Tibial nerve (tissue), 4 donors: Measurements from ENCODE around the gene ATF7. TPM values are rescaled to one million over a fixed set of nuclear protein-coding genes. Genes with fewer than 3 reads are reported as not detected.
"Not testable (repeated sequence)": the region's sequence is repeated elsewhere in the genome, so short reads cannot be mapped to it uniquely, and the experiment has no call there.

ENCODE experiments used
- DNase-seq, 2 donors: peaks; one replicate each; pipeline ENCODE4 v3.0.0-alpha.2; 2019; ENCODE audit warnings: low spot score in 2 of 2
- H3K27ac ChIP-seq, 4 donors: fragments of 200-600 bp; sonication (generic) in 3 of 4; one replicate each; pipeline ENCODE4 v1.5.1; 2017 to 2019; ENCODE audit warnings: mild to moderate bottlenecking in 1 of 4
- H3K27me3 ChIP-seq, 2 donors: fragments of 200-600 bp; sonication (generic) in 1 of 2; one replicate each; pipeline versions ENCODE4 v1.5.1 to v1.6.0; 2017 to 2019
- H3K36me3 ChIP-seq, 3 donors: fragments of 200-600 bp; sonication (generic); one replicate each; pipeline ENCODE4 v1.5.1; 2018 to 2019
- H3K4me1 ChIP-seq, 4 donors: fragments of 200-600 bp; sonication (generic) in 3 of 4; one replicate each; pipeline ENCODE4 v1.5.1; 2017 to 2019
- H3K4me3 ChIP-seq, 4 donors: fragments of 200-600 bp; sonication (generic) in 3 of 4; one replicate each; pipeline ENCODE4 v1.5.1; 2017 to 2019; ENCODE audit warnings: mild to moderate bottlenecking in 1 of 4, moderate library complexity in 1 of 4
- H3K9me3 ChIP-seq, 4 donors: fragments of 200-600 bp; sonication (generic) in 3 of 4; one replicate each; pipeline ENCODE4 v1.5.1; 2017 to 2019
- EP300 ChIP-seq, 2 donors: sonication (generic); formaldehyde crosslinking; IDR thresholded peaks; one replicate each; pipeline ENCODE4 v1.6.1; 2017; ENCODE audit warnings: antibody characterized with exemption in 2 of 2, mild to moderate bottlenecking in 1 of 2
- POLR2A ChIP-seq, 2 donors: fragments of 450-650 bp; IDR thresholded peaks; one replicate each; pipeline ENCODE4 v1.6.1; 2017; ENCODE audit warnings: antibody characterized with exemption in 2 of 2, mild to moderate bottlenecking in 2 of 2, moderate library complexity in 2 of 2
- WGBS, 2 donors: methylation state at CpG; one replicate each; pipeline ENCODE4 v1.1.5; 2018; 5-methylcytosine and 5-hydroxymethylcytosine counted together
- total RNA-seq, 4 donors: library from RNA; depleted of rRNA; stranded (reverse); fragments of >200 nt; gene quantifications; one replicate each; pipeline ENCODE4 v1.1.0, GENCODE V29; 2016
- TF ChIP-seq, protein P1 (sequence below), 5 experiments: fragments of 200-600 bp in 3 of 5; fragments of 450-650 bp in 2 of 5; sonication (generic) in 3 of 5; IDR thresholded peaks; one replicate each; pipeline ENCODE4 v1.5.1; 2016 to 2019; ENCODE audit warnings: antibody characterized with exemption in 5 of 5, mild to moderate bottlenecking in 3 of 5, moderate library complexity in 2 of 5

The ATF7 gene
- total RNA-seq, 4 donors from 2014 or later, result 30.1 to 47.9 (median 34.4) TPM

DNA sequence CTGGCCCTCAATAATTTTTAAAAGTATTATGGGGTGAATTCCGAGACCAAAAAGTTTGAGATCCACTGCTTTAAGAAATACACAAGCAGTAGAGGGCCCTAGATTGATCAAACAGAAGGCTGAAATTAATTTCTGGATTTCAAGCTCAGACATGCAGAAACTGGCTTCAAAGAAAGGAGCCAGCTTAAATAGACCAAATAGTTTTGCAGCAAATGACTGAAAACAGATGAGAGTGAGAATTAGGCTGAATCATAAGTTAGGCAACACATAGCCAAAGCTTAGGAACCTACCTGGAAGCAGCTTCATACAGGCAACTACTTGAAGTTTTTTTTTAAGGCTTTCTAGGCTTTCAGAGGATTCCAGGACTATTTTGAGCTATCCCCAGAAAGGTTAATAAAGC, 12.4 kb downstream of the ATF7 start:
- Histone ChIP-seq H3K4me1 (peaks cover 0 to 51% (median 11%) of the 10 kb centered on the region in 4 donors), H3K36me3 (peaks cover 0 to 15% (median 0%) of the 10 kb centered on the region in 3 donors)
- no peak for TF ChIP-seq EP300 (IDR thresholded peaks at IDR 0.05)
- TF ChIP-seq POLR2A (IDR thresholded peaks at IDR 0.05), result no peak

GRCh38 chr12:53612978-53613377, 13.2 kb downstream of the ATF7 start:
- Histone ChIP-seq H3K27me3 (no peaks in the 10 kb centered on the region), H3K27ac (no peak overlapping the region), H3K36me3 (peaks cover 0 to 17% (median 0%) of the 10 kb centered on the region in 3 donors), H3K9me3 (no peaks in the 10 kb centered on the region), H3K4me3 (no peak overlapping the region), H3K4me1 (peaks cover 0 to 44% (median 9%) of the 10 kb centered on the region in 4 donors)
- WGBS, 2 donors, result 59 to 71% methylated on average over 2 of the region's 2 CpGs
- no peak for TF ChIP-seq POLR2A (IDR thresholded peaks at IDR 0.05)
- no peak for TF ChIP-seq EP300 (IDR thresholded peaks at IDR 0.05)
- TF ChIP-seq, protein P1, sequence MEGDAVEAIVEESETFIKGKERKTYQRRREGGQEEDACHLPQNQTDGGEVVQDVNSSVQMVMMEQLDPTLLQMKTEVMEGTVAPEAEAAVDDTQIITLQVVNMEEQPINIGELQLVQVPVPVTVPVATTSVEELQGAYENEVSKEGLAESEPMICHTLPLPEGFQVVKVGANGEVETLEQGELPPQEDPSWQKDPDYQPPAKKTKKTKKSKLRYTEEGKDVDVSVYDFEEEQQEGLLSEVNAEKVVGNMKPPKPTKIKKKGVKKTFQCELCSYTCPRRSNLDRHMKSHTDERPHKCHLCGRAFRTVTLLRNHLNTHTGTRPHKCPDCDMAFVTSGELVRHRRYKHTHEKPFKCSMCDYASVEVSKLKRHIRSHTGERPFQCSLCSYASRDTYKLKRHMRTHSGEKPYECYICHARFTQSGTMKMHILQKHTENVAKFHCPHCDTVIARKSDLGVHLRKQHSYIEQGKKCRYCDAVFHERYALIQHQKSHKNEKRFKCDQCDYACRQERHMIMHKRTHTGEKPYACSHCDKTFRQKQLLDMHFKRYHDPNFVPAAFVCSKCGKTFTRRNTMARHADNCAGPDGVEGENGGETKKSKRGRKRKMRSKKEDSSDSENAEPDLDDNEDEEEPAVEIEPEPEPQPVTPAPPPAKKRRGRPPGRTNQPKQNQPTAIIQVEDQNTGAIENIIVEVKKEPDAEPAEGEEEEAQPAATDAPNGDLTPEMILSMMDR (IDR thresholded peaks at IDR 0.05), result no peak
- DNase-seq, result no peak

More for the DNA sequence above, 12.4 kb downstream of the ATF7 start:
- WGBS, 2 donors, result 76% methylated on average over 1 of the region's 1 CpG
- H3K27ac ChIP-seq, result no peak overlapping the region
- no peaks in the 10 kb centered on the region for H3K27me3 ChIP-seq
- no peak for DNase-seq
- H3K4me3 ChIP-seq, result no peak overlapping the region
- no peaks in the 10 kb centered on the region for H3K9me3 ChIP-seq

- H3K27me3 ChIP-seq, result no peaks in the 10 kb centered on the region
- WGBS, 2 donors, result 94 to 96% methylated on average over 8 of the region's 8 CpGs
- no peak overlapping the region for H3K4me3 ChIP-seq
- DNase-seq, result no peak
- TF ChIP-seq EP300 (IDR thresholded peaks at IDR 0.05) (no peak), POLR2A (IDR thresholded peaks at IDR 0.05) (no peak)
- TF ChIP-seq, protein P1 (IDR thresholded peaks at IDR 0.05), result no peak
- H3K4me1 ChIP-seq, result peaks cover 0 to 27% (median 0%) of the 10 kb centered on the region in 4 donors
- H3K9me3 ChIP-seq, result no peaks in the 10 kb centered on the region
- no peak overlapping the region for H3K27ac ChIP-seq
- peaks cover 0 to 17% (median 0%) of the 10 kb centered on the region in 3 donors for H3K36me3 ChIP-seq
Measured at GRCh38 chr12:53611304-53611703, 14.9 kb downstream of the ATF7 start.

DNA sequence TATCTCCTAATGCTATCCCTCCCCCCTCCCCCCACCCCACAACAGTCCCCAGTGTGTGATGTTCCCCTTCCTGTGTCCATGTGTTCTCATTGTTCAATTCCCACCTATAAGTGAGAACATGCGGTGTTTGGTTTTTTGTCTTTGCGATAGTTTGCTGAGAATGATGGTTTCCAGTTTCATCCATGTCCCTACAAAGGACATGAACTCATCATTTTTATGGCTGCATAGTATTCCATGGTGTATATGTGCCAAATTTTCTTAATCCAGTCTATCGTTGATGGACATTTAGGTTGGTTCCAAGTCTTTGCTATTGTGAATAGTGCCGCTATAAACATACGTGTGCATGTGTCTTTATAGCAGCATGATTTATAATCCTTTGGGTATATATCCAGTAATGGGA, 19.5 kb downstream of the ATF7 start:
- H3K27me3 ChIP-seq, H3K4me3 ChIP-seq, H3K9me3 ChIP-seq, H3K27ac ChIP-seq, H3K36me3 ChIP-seq, DNase-seq: not testable (repeated sequence)
- peaks cover 0 to 33% (median 13%) of the 10 kb centered on the region in 4 donors for H3K4me1 ChIP-seq
- WGBS, 2 donors, result 97 to 98% methylated on average over 5 of the region's 5 CpGs

GRCh38 chr12:53604581-53604980, 21.6 kb downstream of the ATF7 start:
- DNase-seq, result no peak
- H3K27ac ChIP-seq, result no peak overlapping the region
- peaks cover 0 to 11% (median 0%) of the 10 kb centered on the region in 3 donors for H3K36me3 ChIP-seq
- TF ChIP-seq EP300 (IDR thresholded peaks at IDR 0.05), result no peak
- TF ChIP-seq, protein P1 (IDR thresholded peaks at IDR 0.05), result no peak
- TF ChIP-seq POLR2A (IDR thresholded peaks at IDR 0.05), result no peak
- no peaks in the 10 kb centered on the region for H3K9me3 ChIP-seq
- H3K4me1 ChIP-seq, result peaks cover 0 to 50% (median 13%) of the 10 kb centered on the region in 4 donors
- no peak overlapping the region for H3K4me3 ChIP-seq
- H3K27me3 ChIP-seq, result no peaks in the 10 kb centered on the region

DNA sequence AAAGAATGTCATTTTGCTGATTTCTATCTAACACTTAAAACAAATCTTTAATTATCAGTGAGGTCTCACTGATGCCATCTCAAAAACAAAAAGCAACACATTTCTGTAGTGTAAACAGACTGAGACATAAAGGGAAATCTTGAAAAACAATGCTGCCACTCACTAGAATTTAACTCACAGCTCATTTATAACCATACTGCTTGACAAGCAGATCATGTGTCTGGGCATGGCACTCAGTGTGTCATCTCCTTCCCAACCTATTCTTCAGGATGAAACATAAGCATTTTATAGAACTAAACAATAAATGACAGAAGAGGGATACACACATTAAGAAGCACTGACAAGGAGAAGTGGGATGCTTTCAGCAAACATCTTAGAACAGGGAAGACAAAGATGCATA, 22.4 kb downstream of the ATF7 start:
- Histone ChIP-seq H3K27ac (no peak overlapping the region), H3K36me3 (peaks cover 0 to 8% (median 0%) of the 10 kb centered on the region in 3 donors), H3K27me3 (no peaks in the 10 kb centered on the region), H3K9me3 (no peaks in the 10 kb centered on the region), H3K4me3 (no peak overlapping the region), H3K4me1 (peaks cover 0 to 50% (median 13%) of the 10 kb centered on the region in 4 donors)
- no peak for DNase-seq
- TF ChIP-seq, protein P1 (IDR thresholded peaks at IDR 0.05), result no peak
- TF ChIP-seq EP300 (IDR thresholded peaks at IDR 0.05) (no peak), POLR2A (IDR thresholded peaks at IDR 0.05) (no peak)
